ENCODE measurements around the gene RAB28.
"Not testable (repeated sequence)": the region's sequence is repeated elsewhere in the genome, so short reads cannot be mapped to it uniquely, and the experiment has no call there.

The RAB28 gene

DNA sequence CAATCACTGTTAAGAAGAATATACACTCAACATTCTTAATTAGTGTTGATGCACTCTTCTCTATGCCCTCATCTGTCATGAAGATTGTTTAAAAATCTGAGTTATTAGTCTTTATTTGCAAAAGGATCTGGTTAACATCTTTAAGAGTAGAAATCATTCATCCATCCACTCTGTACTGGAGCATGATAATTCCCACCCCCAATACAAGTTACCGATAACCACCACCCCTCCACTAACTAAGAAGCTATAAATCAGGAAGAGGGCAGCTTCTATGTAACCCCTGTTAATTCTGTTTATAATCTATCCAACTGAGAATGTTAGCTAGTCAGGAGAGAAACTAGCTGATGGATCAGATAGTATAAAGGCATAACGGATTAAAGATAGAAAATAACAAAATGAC, 34.5 kb downstream of the RAB28 start:
- no peak for DNase-seq (ENCODE audit: low read depth in 2 of 2)

DNA sequence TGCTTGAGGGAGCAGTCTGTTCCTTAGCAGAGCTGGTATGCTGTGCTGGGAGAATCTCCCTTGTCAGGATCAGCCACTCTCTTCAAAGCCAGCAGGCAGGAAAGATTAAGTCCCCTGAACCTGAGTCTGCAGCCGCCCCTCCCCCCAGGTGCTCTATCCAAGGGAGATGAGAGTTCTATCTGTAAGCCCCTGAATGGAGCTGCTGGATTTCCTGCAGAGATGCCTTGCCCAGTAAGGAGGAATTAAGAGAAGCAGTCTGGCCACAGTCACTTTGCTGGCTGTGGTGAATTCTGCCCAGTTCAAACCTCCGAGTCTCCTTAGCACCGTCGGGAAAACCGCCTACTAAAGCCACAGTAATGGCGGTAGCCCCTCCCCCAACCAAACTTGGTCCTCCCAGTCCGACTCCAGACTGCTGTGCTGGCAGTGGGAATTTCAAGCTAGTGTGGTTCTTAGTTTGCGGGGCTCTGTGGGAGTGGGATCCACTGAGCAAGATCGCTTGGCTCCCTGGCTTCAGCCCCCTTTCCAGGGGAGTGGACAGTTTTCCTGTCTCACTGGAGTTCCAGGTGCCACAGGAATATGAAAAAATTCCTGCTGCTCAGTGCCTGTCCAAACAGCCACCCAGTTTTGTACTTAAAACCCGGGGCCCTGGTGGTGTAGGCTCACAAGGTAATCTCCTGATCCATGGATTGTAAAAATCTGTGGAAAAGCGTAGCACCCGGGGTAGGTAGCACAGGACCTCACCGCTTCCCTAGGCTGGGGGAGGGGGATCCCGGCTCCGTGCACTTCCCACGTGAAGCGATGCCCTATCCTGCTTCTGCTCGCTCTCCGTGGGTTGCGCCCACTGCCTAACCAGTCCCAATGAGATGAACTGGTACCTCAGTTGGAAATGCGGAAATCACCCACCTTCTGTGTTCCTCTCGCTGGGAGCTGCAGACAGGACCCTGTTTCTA, 38.0 kb downstream of the RAB28 start:
- no peak for DNase-seq (ENCODE audit: low read depth in 2 of 2)

DNA sequence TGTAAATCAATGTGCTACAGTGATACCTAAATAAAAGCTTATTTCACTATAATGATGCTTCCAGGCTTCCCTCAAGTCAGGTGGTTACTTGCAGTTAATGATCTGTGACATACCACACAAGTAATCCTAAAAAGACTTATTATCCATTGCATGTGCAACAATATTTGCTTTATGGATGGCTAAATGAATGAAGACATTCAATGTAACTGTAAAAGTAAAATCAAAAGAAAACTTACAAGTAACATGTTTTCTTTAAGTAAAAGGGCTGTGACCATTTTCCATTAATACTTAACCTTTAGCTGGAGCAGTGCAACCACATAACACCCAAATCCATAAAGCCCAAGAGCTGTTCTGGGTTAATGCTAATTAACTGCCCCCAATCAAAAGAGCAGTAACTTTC, 42.6 kb downstream of the RAB28 start:
- DNase-seq (ENCODE audit: low read depth in 2 of 2) = no peak

DNA sequence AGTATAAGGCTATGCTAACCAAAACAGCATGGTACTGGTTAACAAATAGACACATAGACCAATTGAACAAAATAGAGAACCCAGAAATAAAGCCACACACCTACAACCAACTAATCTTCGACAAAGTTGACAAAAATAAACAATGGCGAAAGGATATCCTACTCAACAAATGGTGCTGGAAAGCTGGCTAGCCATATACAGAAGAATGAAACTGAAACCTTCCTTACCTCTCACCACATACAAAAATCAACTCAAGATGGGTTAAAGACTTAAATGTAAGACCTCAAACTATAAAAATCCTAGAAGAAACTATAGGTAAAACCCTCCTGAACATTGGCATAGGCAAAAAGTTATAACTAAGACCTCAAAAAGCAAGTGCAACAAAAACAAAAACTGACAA, 47.2 kb downstream of the RAB28 start:
- DNase-seq (ENCODE audit: low read depth in 2 of 2) = no peak

DNA sequence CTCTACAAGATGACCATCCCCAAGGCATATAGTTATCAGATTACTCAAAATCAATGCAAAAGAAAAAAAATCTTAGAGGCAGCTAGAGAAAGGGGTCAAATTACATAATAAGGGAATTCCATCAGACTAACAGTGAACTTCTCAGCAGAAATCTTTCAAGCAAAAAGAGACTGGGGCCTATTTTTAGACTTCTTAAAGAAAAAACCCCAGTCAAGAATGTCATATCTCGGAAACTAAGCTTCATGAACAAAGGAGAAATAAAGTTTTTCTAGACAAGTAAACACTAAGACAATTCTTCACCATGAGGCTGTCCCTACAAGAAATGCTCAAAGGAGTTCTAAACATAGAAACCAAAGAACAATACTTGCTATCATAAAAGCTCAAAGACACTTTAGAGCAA, 51.7 kb downstream of the RAB28 start:
- no peak for DNase-seq (ENCODE audit: low read depth in 2 of 2)

DNA sequence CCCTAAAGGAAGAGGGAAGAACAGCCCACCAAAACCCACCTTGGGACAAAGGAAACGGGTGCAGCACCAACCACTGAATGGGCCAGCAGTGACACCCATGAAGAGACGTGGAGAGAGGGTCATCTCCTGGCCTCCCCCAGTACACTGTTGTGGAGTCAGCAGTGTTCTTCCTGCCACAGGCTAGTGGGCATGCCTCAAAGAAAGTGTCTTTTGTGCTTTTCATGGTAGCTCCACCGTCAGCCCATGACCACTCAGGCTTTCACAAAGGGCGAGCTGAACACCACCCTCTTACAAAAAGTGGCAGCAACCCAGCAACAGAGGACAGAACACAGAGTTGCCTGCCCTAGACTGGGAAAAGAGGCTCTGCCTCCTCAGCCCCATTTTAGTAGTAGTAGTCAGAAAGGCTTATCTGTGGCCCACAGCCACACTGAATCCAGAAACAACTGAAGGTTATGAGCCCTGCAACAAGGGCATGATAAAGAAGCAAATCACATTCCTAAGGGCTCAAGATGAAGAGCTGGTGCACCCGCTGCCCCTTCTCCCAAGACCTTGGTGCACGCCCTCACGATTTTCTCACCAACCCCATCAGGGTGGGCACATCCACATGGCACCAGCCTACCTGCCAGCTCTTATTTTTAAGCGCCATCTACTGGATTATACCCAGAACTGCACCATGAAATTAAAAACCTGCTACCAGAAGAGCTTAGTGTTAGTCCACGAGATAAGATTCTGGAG, 53.1 kb downstream of the RAB28 start:
- no peak for DNase-seq (ENCODE audit: low read depth in 2 of 2)

DNA sequence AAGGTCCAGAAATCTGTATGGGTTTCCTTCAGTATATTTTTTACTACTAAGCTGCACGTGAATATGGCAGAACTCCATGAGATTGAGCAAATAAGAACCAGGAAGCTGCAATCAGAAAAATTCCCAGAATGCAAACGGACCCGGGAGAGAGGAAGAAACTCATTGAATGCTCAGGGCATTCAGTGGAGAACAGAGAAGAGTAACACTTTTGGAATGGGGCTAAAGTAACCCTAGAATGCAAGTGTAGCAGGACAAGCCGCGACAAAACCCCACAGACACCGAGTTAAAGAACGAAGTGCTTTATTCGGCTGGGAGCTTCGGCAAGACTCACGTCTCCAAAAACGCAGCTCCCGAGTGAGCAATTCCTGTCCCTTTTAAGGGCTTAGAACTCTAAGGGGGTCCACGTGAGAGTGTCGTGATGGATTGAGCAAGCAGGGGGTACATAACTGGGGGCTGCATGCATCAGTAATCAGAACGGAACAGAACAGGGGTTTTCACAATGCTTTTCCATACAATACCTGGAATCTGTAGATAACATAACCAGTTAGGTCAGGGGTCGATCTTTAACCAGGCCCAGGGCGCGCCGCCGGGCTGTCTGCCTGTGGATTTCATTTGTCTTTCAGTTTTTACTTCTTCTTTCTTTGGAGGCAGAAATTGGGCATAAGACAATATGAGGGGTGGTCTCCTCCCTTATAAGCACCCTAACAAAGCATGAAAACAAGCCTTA, 56.4 kb downstream of the RAB28 start:
- DNase-seq (ENCODE audit: low read depth in 2 of 2) = no peak

DNA sequence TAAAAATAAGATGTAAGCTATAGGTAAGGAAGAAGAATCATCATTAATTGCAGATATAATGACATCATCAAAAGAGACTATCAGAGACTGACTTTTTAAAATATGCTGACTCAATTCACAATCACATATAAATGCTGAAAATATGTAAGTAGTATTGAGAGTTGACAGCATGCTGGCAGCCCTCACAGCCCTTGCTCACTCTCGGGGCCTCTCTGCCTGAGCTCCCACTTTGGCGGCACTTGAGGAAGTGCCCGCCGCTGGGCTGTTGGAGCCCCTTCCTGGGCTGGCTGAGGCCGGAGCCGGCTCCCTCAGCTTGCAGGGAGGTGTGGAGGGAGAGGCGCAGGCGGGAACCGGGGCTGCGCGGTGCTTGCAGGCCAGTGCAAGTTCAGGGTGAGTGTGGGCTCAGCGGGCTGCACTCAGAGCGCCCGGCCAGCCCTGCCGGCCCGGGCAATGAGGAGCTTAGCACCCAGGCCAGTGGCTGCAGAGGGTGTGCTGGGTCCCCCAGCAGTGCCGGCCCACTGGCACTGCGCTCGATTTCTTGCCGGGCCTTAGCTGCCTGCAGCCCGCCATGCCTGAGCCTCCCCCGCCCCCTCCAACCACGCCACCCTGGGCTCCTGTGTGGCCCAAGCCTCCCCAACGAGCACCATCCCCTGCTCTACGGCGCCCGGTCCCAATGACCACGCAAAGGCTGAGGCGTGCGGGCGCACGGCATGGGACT, 68.9 kb downstream of the RAB28 start:
- no peak for DNase-seq (ENCODE audit: low read depth in 2 of 2)

DNA sequence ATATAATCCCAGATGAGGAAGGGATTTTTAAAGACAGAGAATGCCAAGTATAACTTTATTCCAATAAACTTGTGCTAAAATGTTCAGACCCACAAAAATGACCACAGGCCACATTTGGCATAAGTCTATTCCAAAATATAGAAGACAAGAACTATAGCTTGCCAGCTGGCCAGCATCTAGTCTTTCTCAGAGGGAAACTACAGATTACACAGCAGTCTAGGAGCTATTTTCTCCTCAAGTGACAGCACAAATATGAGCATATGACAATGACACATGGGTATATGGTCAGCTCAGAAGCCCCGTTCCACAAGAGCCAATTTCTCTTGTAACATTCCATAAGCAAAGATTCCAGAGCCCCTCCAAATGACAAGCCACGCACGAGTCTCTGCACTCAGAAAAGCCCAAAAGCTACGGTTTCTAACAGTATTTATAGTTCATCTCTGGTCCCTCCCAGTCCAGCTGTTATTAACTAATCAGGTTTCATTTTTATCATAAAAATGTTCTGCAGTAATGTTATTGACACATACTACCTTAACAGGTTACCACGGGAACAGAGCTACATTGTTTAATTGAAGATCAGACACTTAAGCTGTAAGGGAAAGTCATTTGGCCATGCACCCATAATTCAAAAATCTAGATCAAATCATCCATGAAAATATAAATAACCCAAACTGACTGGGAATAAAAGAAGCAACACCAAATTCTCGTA, 70.3 kb downstream of the RAB28 start:
- no peak for DNase-seq (ENCODE audit: low read depth in 2 of 2)

DNA sequence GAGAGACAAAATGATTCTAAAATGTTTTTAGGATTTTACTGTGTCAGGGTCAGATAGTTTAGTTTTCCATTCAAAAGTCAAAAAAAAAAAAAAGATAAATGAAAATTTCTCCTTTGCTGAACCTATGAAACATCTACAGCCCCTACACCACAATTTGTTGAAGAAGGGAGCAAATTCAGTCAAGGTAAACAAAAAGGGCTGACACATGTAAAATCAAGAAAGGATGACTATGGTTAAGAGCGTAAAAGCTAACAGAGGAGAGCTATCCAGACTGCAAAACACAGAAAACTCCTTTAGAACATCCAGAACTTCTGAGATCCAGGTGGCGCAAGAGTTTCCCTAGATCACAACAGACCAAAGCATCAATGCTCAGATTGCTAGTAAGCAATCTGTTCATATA, 72.2 kb downstream of the RAB28 start:
- no peak for DNase-seq (ENCODE audit: low read depth in 2 of 2)

DNA sequence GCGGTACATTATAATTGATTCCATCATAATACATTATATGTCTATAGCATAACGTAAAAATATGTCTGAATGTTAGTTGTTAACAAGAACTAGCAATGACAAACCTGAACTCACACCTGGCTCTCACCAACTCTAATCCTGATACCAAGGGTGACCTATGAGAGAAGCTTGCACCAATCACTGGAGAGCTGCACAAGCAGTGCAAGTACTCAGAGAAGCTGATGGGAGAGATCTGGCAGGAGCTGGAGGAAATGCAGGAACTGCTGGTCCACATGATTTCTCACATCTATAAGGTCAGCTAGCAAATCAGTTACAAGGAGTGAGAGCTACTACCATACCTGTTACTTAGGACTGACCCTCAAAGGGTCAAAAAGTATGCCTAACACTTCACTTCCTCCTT, 74.8 kb downstream of the RAB28 start:
- DNase-seq (ENCODE audit: low read depth in 2 of 2) = no peak

DNA sequence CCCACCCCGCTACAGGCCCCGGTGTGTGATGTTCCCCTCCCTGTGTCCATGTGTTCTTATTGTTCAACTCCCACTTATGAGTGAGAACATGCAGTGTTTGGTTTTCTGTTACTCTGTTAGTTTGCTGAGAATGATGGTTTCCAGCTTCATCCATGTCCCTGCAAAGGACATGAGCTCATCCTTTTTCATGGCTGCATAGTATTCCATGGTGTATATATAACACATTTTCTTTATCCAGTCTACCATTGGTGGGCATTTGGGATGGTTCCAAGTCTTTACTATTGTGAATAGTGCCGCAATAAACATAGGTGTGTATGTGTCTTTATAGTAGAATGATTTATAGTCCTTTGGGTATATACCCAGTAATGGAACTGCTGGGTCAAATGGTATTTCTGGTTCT, 78.0 kb downstream of the RAB28 start:
- DNase-seq (ENCODE audit: low read depth in 2 of 2) = not testable (repeated sequence)

DNA sequence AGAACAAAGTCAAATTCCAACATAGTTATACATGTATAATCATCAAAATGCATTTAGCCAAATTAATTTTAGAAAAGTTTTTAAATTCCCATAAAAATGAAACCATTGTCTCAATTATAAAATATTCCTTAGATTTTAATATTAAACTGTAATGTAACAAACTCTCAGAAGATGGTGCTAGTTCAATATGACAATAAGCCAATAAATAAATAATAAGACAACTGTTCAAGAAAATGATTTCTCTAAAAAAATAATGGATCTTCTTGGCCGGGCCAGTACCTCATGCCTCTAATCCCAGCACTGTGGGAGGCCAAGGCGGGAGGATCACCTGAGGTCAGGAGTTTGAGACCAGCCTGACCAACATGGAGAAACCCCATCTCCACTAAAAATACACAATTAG, 80.3 kb downstream of the RAB28 start:
- DNase-seq (ENCODE audit: low read depth in 2 of 2) = no peak

DNA sequence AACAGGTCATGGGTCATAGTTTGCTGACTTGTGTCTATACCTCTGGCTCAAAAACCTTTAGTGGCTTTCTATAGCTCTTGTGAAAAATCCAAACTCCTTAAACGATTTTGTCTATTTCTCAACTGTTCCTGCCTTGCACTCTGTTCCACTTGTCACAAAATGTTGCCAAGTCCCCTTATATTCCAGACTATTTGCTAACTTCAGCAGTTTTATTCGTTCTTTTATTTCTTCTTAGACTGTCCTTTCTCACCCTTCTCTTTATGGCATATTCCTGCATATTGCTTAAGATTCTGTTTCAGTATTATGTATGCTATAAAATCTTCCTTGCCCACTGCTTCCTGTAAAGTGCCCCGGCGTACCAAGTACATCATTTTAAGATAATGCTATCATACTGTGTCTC, 80.8 kb downstream of the RAB28 start:
- DNase-seq (ENCODE audit: low read depth in 2 of 2) = no peak

DNA sequence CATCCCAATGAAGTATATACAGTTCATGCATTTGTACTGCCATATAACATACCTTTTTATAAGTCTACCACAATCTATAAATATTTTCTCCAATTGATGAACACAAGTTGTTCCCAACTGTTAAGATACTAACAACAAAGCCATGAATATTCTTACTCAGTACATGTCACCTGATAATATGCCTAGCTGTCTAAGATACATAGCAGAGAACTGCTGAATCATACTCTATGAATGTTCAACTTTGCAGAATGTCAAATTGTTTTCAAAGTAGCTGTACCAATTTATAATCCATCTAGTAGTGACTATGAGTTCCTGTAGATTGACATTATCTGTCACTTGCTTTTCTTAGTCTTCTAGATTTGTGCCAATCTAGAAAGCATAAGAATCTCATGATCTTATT, 84.9 kb downstream of the RAB28 start:
- no peak for DNase-seq (ENCODE audit: low read depth in 2 of 2)

DNA sequence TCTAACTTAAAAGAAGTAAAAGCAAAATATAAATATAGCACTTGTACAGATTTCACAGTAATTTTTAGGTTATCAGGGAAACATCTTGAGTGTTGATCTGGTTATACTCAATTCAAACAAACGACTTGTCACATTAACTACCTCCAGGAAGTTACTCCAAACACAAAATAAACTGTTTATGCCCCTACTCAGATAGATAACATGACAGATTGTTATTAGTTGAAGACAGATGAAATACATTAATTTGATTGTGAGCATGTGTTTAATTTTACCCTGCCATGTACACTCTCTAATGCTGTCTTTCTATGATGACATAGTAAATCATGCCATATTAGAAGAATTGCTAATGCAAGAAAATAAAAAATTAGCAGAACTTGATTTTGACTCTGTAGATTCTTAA, 88.0 kb downstream of the RAB28 start:
- DNase-seq (ENCODE audit: low read depth in 2 of 2) = no peak

DNA sequence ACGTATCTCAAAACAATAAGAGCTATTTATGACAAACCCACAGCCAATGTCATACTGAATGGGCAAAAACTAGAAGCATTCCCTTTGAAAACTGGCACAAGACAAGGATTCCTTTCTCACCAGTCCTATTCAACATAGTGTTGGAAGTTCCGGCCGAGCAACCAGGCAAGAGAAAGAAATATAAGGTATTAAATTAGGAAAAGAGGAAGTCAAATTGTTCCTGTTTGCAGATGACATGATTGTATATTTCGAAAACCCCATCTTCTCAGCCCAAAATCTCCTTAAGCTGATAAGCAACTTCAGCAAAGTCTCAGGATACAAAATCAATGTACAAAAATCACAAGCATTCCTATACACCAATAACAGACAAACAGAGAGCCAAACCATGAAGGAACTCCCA, 94.2 kb downstream of the RAB28 start:
- not testable (repeated sequence) for DNase-seq (ENCODE audit: low read depth in 2 of 2)

DNA sequence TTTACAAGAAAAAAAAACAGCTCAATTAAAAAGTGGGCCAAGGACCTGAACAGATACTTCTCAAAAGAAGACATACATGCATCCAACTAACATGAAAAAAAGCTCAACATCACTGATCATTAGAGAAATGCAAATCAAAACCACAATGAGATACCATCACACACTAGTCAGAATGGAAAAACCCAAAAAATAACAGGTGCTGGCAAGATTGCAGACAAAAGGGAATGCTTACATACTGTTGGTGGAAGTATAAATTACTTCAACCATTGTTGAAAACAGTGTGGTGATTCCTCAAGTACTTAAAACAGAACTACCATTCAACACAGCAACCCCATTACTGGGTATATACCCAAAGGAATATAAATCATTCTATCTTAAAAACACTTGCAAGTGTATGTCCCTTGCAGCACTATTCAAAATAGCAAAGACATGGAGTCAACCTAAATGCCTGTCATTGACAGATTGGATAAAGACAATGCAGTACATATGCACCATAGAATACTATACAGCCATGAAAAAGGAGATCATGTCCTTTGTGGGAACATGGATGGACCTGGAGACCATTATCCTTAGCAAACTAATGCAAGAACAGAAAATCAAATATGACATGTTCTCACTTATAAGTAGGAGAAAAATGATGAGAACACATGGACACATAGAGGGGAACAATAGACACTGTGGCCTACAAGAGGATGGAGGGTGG, 97.6 kb downstream of the RAB28 start:
- DNase-seq (ENCODE audit: low read depth in 2 of 2) = no peak

DNA sequence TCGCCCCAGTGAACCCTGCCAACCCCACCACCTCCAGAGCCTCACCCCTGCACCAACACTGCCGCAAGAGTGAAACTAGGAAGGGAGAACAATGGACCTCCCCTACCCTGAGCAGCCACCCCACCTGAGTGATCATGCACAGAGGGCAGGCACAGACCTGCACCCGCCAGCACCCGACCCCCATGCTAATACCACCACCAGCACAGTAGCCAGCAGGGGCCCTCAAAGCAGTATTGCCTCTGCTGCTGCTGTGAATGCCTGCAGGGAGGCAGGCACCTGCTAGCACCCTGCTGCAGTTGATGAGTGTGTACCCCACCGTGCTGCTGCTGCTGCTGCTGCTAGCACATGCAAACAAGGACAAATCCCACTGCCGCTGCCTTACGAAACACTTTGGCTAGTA, 100.1 kb downstream of the RAB28 start:
- no peak for DNase-seq (ENCODE audit: low read depth in 2 of 2)

DNA sequence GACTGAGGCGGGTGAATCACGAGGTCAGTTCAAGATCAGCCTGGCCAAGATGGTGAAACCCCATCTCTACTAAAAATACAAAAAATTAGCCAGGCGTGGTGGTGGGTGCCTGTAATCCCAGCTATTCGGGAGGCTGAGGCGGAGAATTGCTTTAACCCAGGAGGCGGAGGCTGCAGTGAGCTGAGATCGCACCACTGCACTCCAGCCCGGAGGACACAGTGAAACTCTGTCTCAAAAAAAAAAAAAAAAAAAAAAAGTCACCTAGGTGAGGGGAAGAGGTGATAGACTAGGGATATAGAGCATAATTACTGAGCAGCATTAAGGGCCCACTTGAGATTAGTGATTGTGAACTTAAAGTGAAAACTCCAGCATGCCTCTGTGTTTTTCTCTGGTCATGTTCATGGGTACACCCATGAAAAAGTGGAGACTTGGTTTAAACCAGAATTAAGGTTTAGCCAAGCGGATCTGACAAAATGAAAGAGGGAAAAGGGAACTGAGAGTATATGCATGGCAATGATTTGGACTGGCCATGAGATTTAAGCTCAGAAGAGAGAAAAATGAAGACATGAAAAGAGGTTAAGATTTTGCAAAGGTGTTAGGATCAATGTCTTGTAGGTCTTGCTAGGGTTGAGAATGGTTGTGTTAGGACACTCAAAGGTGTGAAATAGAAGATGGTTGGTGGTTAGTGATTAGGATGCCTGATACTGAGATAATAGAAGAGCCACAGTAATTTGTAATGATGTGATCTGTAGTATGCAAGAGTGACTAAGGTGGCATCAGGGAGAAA, 105.0 kb downstream of the RAB28 start:
- no peak for DNase-seq (ENCODE audit: low read depth in 2 of 2)
